ENCODE results near the gene TNIP1. TPM values are rescaled to one million over a fixed set of nuclear protein-coding genes. Genes with fewer than 3 reads are reported as not detected.
A peak's percentile ranks its signal among the peaks of the same experiment; 100 is the strongest.

The TNIP1 gene
- total and polyA plus RNA-seq, 8 donors, result 45.1 to 136 (median 104) TPM

- no peak for DNase-seq
- WGBS, 5 donors, result 68 to 74% (median 70%) methylated on average over 8 of the region's 8 CpGs
- H3K36me3 ChIP-seq, result peaks cover 66 to 100% (median 99%) of the 10 kb centered on the region in 4 donors
- H3K27ac ChIP-seq, result peak overlapping the region in 4 of 5 donors; percentile 11 to 76 (median 56)
- TF ChIP-seq POLR2A (IDR thresholded peaks at IDR 0.05) (no peak), CTCF (IDR thresholded peaks at IDR 0.05) (no peak), POLR2AphosphoS5 (IDR thresholded peaks at IDR 0.05) (no peak), EP300 (IDR thresholded peaks at IDR 0.05) (no peak)
- H3K27me3 ChIP-seq, result no peaks in the 10 kb centered on the region
- peaks cover 13 to 39% (median 16%) of the 10 kb centered on the region in 4 donors for H3K4me1 ChIP-seq
- no peak overlapping the region for H3K4me3 ChIP-seq
- intact Hi-C loops (cut with DNase I; ENCODE audit: low total_unique reads), result no loop called here
- H3K9me3 ChIP-seq, result no peaks in the 10 kb centered on the region
Observed at GRCh38 chr5:151040211-151040747, 40.6 kb downstream of the TNIP1 start.

- Histone ChIP-seq H3K9me3 (no peaks in the 10 kb centered on the region), H3K4me3 (no peak overlapping the region), H3K27me3 (no peaks in the 10 kb centered on the region), H3K36me3 (peaks cover 68 to 100% (median 99%) of the 10 kb centered on the region in 4 donors), H3K27ac (peak overlapping the region in 4 of 5 donors; percentile 5 to 76 (median 56)), H3K4me1 (peaks cover 13 to 39% (median 16%) of the 10 kb centered on the region in 4 donors)
- WGBS, 5 donors, result 86 to 95% (median 92%) methylated on average over 9 of the region's 9 CpGs
- TF ChIP-seq POLR2AphosphoS5 (IDR thresholded peaks at IDR 0.05) (no peak), EP300 (IDR thresholded peaks at IDR 0.05) (no peak), POLR2A (IDR thresholded peaks at IDR 0.05) (no peak), CTCF (IDR thresholded peaks at IDR 0.05) (no peak)
- intact Hi-C loops (cut with DNase I; ENCODE audit: low total_unique reads), result no loop called here
- DNase-seq, result no peak
Observed at GRCh38 chr5:151039665-151040064, 41.2 kb downstream of the TNIP1 start.

GRCh38 chr5:151038801-151039238 lies 42.0 kb downstream of the TNIP1 start:
- H3K4me1 ChIP-seq, result peaks cover 13 to 39% (median 16%) of the 10 kb centered on the region in 4 donors
- no peaks in the 10 kb centered on the region for H3K27me3 ChIP-seq
- peaks cover 68 to 100% (median 99%) of the 10 kb centered on the region in 4 donors for H3K36me3 ChIP-seq
- H3K27ac ChIP-seq, result peak overlapping the region in 4 of 5 donors; percentile 57 to 76 (median 74)
- intact Hi-C loops (cut with DNase I; ENCODE audit: low total_unique reads), result no loop called here
- no peak overlapping the region for H3K4me3 ChIP-seq
- DNase-seq, result no peak
- TF ChIP-seq EP300 (IDR thresholded peaks at IDR 0.05) (no peak), POLR2AphosphoS5 (IDR thresholded peaks at IDR 0.05) (no peak), POLR2A (IDR thresholded peaks at IDR 0.05) (no peak), CTCF (IDR thresholded peaks at IDR 0.05) (no peak)
- whole genome bisulfite sequencing, 5 donors, result 79 to 92% (median 88%) methylated on average over 6 to 7 of the region's 7 CpGs
- no peaks in the 10 kb centered on the region for H3K9me3 ChIP-seq

GRCh38 chr5:151038412-151038745 lies 42.5 kb downstream of the TNIP1 start:
- TF ChIP-seq POLR2A (IDR thresholded peaks at IDR 0.05) (no peak), EP300 (IDR thresholded peaks at IDR 0.05) (no peak), POLR2AphosphoS5 (IDR thresholded peaks at IDR 0.05) (no peak), CTCF (IDR thresholded peaks at IDR 0.05) (no peak)

More at GRCh38 chr5:151038412-151038745, 42.5 kb downstream of the TNIP1 start:
- Histone ChIP-seq H3K27me3 (no peaks in the 10 kb centered on the region), H3K4me3 (no peak overlapping the region), H3K4me1 (peaks cover 13 to 39% (median 16%) of the 10 kb centered on the region in 4 donors), H3K9me3 (no peaks in the 10 kb centered on the region), H3K36me3 (peaks cover 70 to 100% (median 99%) of the 10 kb centered on the region in 4 donors), H3K27ac (peak overlapping the region; percentile 34 to 76 (median 73))
- WGBS, 5 donors, result 76 to 86% (median 81%) methylated on average over 8 of the region's 8 CpGs
- intact Hi-C loops (cut with DNase I; ENCODE audit: low total_unique reads), result no loop called here
- no peak for DNase-seq

Data from stomach (tissue), 9 donors.